HG02759 (cell line): ENCODE measurements around the gene METAP1.
"Not testable (repeated sequence)": the region's sequence is repeated elsewhere in the genome, so short reads cannot be mapped to it uniquely, and the experiment has no call there.

Experiments
- ATAC-seq: cut with Tn5 transposase; IDR thresholded peaks from one replicate; pipeline ENCODE4 v1.9.1; 2021; ENCODE audit warnings: mild to moderate bottlenecking, moderate library complexity; ENCODE audit not compliant: unreplicated experiment

METAP1 gene

GRCh38 chr4:99090481-99091215, 95.1 kb downstream of the METAP1 start:
- ATAC-seq, result no peak

- ATAC-seq, result no peak
Measured at GRCh38 chr4:99091216-99091575, 95.7 kb downstream of the METAP1 start.

- not testable (repeated sequence) for ATAC-seq
Measured at GRCh38 chr4:99091841-99092240, 96.3 kb downstream of the METAP1 start.

- ATAC-seq, result no peak
Measured at GRCh38 chr4:99099311-99099710, 103.8 kb downstream of the METAP1 start.

GRCh38 chr4:99099814-99100213, 104.3 kb downstream of the METAP1 start:
- not testable (repeated sequence) for ATAC-seq

- no peak for ATAC-seq
Measured at GRCh38 chr4:99100876-99101275, 105.4 kb downstream of the METAP1 start.

GRCh38 chr4:99102634-99103033, 107.1 kb downstream of the METAP1 start:
- no peak for ATAC-seq

GRCh38 chr4:99103166-99103565, 107.6 kb downstream of the METAP1 start:
- ATAC-seq, result no peak

- no peak for ATAC-seq
Measured at GRCh38 chr4:99104153-99104552, 108.6 kb downstream of the METAP1 start.

- ATAC-seq, result not testable (repeated sequence)
Measured at GRCh38 chr4:99109286-99109685, 113.8 kb downstream of the METAP1 start.
